Measurements from ENCODE around the gene FSIP2. TPM values are rescaled to one million over a fixed set of nuclear protein-coding genes. Genes with fewer than 3 reads are reported as not detected.

Gene FSIP2
- total and polyA plus RNA-seq, 2 of the 13 experiments (the other 11 are each of a cell fraction or from before 2014, with no cell fraction given) = 0.01 to 0.07 TPM

DNA sequence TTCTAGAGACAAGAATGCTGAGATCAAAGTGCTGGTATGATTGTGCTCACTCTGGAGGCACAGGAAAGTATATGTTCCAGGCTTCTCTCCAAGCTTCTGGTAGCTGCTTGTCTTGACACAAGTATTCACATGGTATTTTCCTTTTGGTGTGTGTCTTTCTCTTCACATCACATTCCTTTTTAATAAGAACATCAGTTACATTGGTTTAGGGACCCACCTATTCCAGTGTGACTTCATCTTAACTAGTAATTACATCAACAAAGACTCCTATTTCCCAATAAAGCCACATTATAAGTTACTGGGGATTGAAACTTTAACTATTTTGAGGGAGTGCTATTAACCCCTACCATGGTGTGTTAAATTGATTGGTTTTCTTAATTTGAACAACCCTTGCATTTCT lies 119.1 kb downstream of the FSIP2 start:
- Histone ChIP-seq H3K9me3 (ENCODE audit: low read length) (no peaks in the 10 kb centered on the region), H3K27me3 (ENCODE audit: control insufficient read depth in 1 of 2, insufficient read depth in 2 of 2, low read length in 2 of 2) (no peaks in the 10 kb centered on the region), H3K36me3 (replicated peaks in 1 of 2; ENCODE audit: control insufficient read depth in 1 of 2, insufficient read depth in 2 of 2, low read length in 2 of 2) (no peaks in the 10 kb centered on the region), H3K79me2 (ENCODE audit: insufficient read depth, low read length) (no peaks in the 10 kb centered on the region), H2AFZ (ENCODE audit: low read length) (no peak overlapping the region), H3K27ac (ENCODE audit: extremely low read length, insufficient read depth, low read length) (no peak overlapping the region), H3K4me3 (replicated peaks in 1 of 3; ENCODE audit: insufficient read depth in 1 of 3, low read depth in 2 of 3, low read length in 3 of 3) (no peak overlapping the region), H3K4me1 (ENCODE audit: insufficient read depth, low read length) (peaks cover 4% of the 10 kb centered on the region; the same call in 1 of the 2 replicates), H4K20me1 (ENCODE audit: insufficient read depth, low read length) (no peaks in the 10 kb centered on the region), H3K9ac (ENCODE audit: insufficient read depth, low read depth, low read length) (no peak overlapping the region), H3K4me2 (ENCODE audit: low read depth, low read length) (no peak overlapping the region)
- POLR2A ChIA-PET = no interaction called here
- CTCF ChIA-PET (ENCODE audit: low intra/inter-chr PET ratio, low total read pairs) = no interaction called here
- FAIRE-seq (no peak), ATAC-seq (no peak), DNase-seq (ENCODE audit: low spot score) (no peak)
- in situ Hi-C loops (cut with HindIII; ENCODE audit: extremely low pct_ligation_motif_present, low pct_unique_long_range_greater_than_20kb) = no loop called here
- no TSS peak for BruUV-seq (replicated peaks)
- intact Hi-C loops (cut with micrococcal nuclease; ENCODE audit: unreplicated experiment) = no loop called here
- TF ChIP-seq, protein P1, sequence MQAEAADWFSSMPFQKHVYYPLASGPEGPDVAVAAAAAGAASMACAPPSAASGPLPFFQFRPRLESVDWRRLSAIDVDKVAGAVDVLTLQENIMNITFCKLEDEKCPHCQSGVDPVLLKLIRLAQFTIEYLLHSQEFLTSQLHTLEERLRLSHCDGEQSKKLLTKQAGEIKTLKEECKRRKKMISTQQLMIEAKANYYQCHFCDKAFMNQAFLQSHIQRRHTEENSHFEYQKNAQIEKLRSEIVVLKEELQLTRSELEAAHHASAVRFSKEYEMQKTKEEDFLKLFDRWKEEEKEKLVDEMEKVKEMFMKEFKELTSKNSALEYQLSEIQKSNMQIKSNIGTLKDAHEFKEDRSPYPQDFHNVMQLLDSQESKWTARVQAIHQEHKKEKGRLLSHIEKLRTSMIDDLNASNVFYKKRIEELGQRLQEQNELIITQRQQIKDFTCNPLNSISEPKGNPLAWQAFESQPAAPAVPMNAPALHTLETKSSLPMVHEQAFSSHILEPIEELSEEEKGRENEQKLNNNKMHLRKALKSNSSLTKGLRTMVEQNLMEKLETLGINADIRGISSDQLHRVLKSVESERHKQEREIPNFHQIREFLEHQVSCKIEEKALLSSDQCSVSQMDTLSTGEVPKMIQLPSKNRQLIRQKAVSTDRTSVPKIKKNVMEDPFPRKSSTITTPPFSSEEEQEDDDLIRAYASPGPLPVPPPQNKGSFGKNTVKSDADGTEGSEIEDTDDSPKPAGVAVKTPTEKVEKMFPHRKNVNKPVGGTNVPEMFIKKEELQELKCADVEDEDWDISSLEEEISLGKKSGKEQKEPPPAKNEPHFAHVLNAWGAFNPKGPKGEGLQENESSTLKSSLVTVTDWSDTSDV (CRISPR knock-in tag; IDR thresholded peaks at IDR 0.05) = no peak
- TF ChIP-seq ZNF775 (CRISPR knock-in tag; IDR thresholded peaks at IDR 0.05; ENCODE audit: borderline replicate concordance) = no peak
- TF ChIP-seq ZNF614 (CRISPR knock-in tag; IDR thresholded peaks at IDR 0.05; ENCODE audit: borderline replicate concordance) = no peak
- TF ChIP-seq PAF1 (CRISPR knock-in tag; IDR thresholded peaks at IDR 0.05) = no peak
- TF ChIP-seq ZBTB1 (CRISPR knock-in tag; IDR thresholded peaks at IDR 0.05; ENCODE audit: borderline replicate concordance) = no peak
- no peak for TF ChIP-seq ZNF547 (CRISPR knock-in tag; IDR thresholded peaks at IDR 0.05)
- no peak for TF ChIP-seq ZNF747 (CRISPR knock-in tag; IDR thresholded peaks at IDR 0.05; ENCODE audit: borderline replicate concordance)
- no peak for TF ChIP-seq ZBTB38 (CRISPR knock-in tag; IDR thresholded peaks at IDR 0.05)
- no peak for TF ChIP-seq MLLT10 (CRISPR knock-in tag; IDR thresholded peaks at IDR 0.05)
- TF ChIP-seq KLF9 (CRISPR knock-in tag; IDR thresholded peaks at IDR 0.05; ENCODE audit: low read depth) = no peak
- TF ChIP-seq, protein P2, sequence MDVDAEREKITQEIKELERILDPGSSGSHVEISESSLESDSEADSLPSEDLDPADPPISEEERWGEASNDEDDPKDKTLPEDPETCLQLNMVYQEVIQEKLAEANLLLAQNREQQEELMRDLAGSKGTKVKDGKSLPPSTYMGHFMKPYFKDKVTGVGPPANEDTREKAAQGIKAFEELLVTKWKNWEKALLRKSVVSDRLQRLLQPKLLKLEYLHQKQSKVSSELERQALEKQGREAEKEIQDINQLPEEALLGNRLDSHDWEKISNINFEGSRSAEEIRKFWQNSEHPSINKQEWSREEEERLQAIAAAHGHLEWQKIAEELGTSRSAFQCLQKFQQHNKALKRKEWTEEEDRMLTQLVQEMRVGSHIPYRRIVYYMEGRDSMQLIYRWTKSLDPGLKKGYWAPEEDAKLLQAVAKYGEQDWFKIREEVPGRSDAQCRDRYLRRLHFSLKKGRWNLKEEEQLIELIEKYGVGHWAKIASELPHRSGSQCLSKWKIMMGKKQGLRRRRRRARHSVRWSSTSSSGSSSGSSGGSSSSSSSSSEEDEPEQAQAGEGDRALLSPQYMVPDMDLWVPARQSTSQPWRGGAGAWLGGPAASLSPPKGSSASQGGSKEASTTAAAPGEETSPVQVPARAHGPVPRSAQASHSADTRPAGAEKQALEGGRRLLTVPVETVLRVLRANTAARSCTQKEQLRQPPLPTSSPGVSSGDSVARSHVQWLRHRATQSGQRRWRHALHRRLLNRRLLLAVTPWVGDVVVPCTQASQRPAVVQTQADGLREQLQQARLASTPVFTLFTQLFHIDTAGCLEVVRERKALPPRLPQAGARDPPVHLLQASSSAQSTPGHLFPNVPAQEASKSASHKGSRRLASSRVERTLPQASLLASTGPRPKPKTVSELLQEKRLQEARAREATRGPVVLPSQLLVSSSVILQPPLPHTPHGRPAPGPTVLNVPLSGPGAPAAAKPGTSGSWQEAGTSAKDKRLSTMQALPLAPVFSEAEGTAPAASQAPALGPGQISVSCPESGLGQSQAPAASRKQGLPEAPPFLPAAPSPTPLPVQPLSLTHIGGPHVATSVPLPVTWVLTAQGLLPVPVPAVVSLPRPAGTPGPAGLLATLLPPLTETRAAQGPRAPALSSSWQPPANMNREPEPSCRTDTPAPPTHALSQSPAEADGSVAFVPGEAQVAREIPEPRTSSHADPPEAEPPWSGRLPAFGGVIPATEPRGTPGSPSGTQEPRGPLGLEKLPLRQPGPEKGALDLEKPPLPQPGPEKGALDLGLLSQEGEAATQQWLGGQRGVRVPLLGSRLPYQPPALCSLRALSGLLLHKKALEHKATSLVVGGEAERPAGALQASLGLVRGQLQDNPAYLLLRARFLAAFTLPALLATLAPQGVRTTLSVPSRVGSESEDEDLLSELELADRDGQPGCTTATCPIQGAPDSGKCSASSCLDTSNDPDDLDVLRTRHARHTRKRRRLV (CRISPR knock-in tag; IDR thresholded peaks at IDR 0.05) = no peak
